Measurements from ENCODE around the gene CREBL2.

The CREBL2 gene

DNA sequence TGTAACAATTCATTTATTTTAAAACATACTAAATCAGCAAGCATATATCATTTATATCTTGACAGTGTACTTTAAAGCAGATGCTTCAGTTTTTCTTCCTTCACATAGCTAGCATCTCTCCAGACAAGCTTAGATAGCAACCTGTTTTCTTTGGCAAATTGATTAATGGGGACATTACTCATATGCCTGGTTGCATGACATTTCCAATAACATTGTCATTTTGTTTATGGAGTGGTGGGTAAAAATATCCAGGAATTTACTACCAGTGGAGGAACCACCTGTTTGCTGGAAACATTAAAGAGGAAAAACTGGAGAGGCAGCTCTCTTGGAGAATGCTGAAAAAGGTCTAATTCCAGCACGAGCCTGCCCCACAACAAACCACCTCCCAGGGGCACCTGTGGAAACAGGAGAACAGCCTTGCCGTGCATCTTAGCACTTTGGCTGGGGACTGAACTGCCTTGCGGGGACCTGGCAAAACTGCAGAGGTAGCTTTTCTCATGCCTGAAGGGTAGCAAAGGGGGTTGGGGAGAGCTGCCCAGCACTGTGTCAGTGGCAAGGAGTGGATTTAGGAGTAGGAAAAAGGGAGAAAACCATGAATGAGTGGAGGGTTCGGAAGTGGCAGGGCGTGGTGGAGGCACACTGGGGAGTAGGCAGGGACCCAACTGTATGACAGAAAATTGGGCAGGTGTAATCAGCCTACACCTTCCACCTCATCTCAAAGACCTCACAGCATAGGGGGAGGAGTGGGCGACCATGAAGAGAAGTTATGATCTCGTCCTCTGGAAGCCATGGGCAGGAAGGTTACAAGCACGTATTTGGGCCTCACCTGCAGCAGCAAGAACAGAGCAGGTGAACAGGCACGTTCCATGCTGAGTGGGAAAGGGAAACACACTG is 11.7 kb upstream of the CREBL2 start:
- no peak for DNase-seq (ENCODE audit: extremely low read depth, low read depth)
- TF ChIP-seq, protein P1, sequence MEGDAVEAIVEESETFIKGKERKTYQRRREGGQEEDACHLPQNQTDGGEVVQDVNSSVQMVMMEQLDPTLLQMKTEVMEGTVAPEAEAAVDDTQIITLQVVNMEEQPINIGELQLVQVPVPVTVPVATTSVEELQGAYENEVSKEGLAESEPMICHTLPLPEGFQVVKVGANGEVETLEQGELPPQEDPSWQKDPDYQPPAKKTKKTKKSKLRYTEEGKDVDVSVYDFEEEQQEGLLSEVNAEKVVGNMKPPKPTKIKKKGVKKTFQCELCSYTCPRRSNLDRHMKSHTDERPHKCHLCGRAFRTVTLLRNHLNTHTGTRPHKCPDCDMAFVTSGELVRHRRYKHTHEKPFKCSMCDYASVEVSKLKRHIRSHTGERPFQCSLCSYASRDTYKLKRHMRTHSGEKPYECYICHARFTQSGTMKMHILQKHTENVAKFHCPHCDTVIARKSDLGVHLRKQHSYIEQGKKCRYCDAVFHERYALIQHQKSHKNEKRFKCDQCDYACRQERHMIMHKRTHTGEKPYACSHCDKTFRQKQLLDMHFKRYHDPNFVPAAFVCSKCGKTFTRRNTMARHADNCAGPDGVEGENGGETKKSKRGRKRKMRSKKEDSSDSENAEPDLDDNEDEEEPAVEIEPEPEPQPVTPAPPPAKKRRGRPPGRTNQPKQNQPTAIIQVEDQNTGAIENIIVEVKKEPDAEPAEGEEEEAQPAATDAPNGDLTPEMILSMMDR (IDR thresholded peaks at IDR 0.05; ENCODE audit: low read depth, low read length, missing control alignments) = no peak
- H3K4me3 ChIP-seq (replicated peaks; ENCODE audit: low read depth, low read length) = no peak overlapping the region

- no peak for DNase-seq (ENCODE audit: extremely low read depth, low read depth)
- TF ChIP-seq, protein P1 (IDR thresholded peaks at IDR 0.05; ENCODE audit: low read depth, low read length, missing control alignments) = no peak
- no peak overlapping the region for H3K4me3 ChIP-seq (replicated peaks; ENCODE audit: low read depth, low read length)
These were observed 11.0 kb upstream of the CREBL2 start for GRCh38 chr12:12600659-12601058.

DNA sequence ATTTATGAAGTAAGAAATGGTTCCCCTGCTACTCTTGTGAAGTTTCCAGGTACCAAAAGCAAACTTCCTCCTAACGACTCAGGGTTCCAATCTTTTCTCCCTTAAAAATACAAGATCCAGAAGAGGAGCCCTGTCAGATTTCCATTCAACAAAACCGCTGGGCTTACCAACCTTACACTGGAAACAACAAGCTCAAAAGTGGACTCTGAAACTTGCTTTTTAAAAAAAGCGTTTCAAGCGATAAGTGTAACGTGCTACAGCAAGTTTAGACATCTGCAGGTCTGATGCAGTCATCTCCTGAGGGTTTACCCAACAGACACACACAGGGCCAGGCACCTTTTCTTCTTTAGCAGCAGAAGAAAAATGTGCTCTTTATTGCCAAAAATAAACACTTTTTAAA is 6.9 kb upstream of the CREBL2 start:
- TF ChIP-seq, protein P1 (IDR thresholded peaks at IDR 0.05; ENCODE audit: low read depth, low read length, missing control alignments) = no peak
- H3K4me3 ChIP-seq (replicated peaks; ENCODE audit: low read depth, low read length) = no peak overlapping the region

GRCh38 chr12:12606781-12607589 is 4.7 kb upstream of the CREBL2 start:
- TF ChIP-seq, protein P1 (IDR thresholded peaks at IDR 0.05; ENCODE audit: low read depth, low read length, missing control alignments) = no peak
- no peak for DNase-seq (ENCODE audit: extremely low read depth, low read depth)
- no peak overlapping the region for H3K4me3 ChIP-seq (replicated peaks; ENCODE audit: low read depth, low read length)

More for the DNA sequence above, 6.9 kb upstream of the CREBL2 start:
- no peak for DNase-seq (ENCODE audit: extremely low read depth, low read depth)

GRCh38 chr12:12608557-12608957 is 3.1 kb upstream of the CREBL2 start:
- DNase-seq (ENCODE audit: extremely low read depth, low read depth) = no peak
- no peak overlapping the region for H3K4me3 ChIP-seq (replicated peaks; ENCODE audit: low read depth, low read length)
- TF ChIP-seq, protein P1 (IDR thresholded peaks at IDR 0.05; ENCODE audit: low read depth, low read length, missing control alignments) = no peak

GRCh38 chr12:12609692-12610091 is 2.0 kb upstream of the CREBL2 start:
- H3K4me3 ChIP-seq (replicated peaks; ENCODE audit: low read depth, low read length) = no peak overlapping the region
- TF ChIP-seq, protein P1 (IDR thresholded peaks at IDR 0.05; ENCODE audit: low read depth, low read length, missing control alignments) = no peak
- no peak for DNase-seq (ENCODE audit: extremely low read depth, low read depth)
